Spinal cord (tissue), 10 donors: ENCODE results near the gene TRH. TPM values are rescaled to one million over a fixed set of nuclear protein-coding genes. Genes with fewer than 3 reads are reported as not detected.

Experiments used
- DNase-seq, 6 donors: peaks; one replicate each; pipeline versions ENCODE4 v3.0.0 to v3.0.0-alpha.2; 2013 to 2015; ENCODE audit warnings: low spot score in 6 of 6, low read depth in 4 of 6
- H3K27ac ChIP-seq: one replicate; pipeline ENCODE4 v1.5.1; 2013; ENCODE audit warnings: low read depth, low read length, control low read depth
- H3K27me3 ChIP-seq: one replicate; pipeline ENCODE4 v1.6.1; 2013; ENCODE audit warnings: low read length; ENCODE audit not compliant: control insufficient read depth, insufficient read depth
- H3K36me3 ChIP-seq: one replicate; pipeline ENCODE4 v1.6.1; 2013; ENCODE audit warnings: low read length; ENCODE audit not compliant: control insufficient read depth, insufficient read depth
- H3K4me1 ChIP-seq: one replicate; pipeline ENCODE4 v1.6.1; 2013; ENCODE audit warnings: low read length; ENCODE audit not compliant: control insufficient read depth, insufficient read depth
- H3K4me3 ChIP-seq: one replicate; pipeline ENCODE4 v1.5.1; 2013; ENCODE audit warnings: low read depth, low read length, control low read depth
- H3K9me3 ChIP-seq: one replicate; pipeline ENCODE4 v1.6.1; 2013; ENCODE audit warnings: low read length; ENCODE audit not compliant: control insufficient read depth, insufficient read depth
- WGBS: methylation state at CpG from one replicate; pipeline ENCODE4 v1.1.5; 2013; ENCODE audit warnings: missing lambda C conversion rate; ENCODE audit not compliant: insufficient coverage; 5-methylcytosine and 5-hydroxymethylcytosine counted together
- polyA plus RNA-seq, 2 donors: library from polyadenylated mRNA; unstranded; fragments of 120-200 nt; gene quantifications; one replicate each; pipeline ENCODE4 v1.2.1, GENCODE V29; 2013; ENCODE audit not compliant: insufficient read length in 2 of 2
- total RNA-seq, 2 donors: library from RNA; depleted of rRNA in 1 of 2; stranded (reverse); fragments of 120-200 nt in 1 of 2; fragments of >200 nt in 1 of 2; gene quantifications; one replicate each; pipeline versions ENCODE4 v1.2.3 to v1.2.4, GENCODE V29; 2013 to 2014
- donor health status: healthy.

TRH gene
- total and polyA plus RNA-seq, 4 donors = 7.0 to 61.5 (median 34.7) TPM

DNA sequence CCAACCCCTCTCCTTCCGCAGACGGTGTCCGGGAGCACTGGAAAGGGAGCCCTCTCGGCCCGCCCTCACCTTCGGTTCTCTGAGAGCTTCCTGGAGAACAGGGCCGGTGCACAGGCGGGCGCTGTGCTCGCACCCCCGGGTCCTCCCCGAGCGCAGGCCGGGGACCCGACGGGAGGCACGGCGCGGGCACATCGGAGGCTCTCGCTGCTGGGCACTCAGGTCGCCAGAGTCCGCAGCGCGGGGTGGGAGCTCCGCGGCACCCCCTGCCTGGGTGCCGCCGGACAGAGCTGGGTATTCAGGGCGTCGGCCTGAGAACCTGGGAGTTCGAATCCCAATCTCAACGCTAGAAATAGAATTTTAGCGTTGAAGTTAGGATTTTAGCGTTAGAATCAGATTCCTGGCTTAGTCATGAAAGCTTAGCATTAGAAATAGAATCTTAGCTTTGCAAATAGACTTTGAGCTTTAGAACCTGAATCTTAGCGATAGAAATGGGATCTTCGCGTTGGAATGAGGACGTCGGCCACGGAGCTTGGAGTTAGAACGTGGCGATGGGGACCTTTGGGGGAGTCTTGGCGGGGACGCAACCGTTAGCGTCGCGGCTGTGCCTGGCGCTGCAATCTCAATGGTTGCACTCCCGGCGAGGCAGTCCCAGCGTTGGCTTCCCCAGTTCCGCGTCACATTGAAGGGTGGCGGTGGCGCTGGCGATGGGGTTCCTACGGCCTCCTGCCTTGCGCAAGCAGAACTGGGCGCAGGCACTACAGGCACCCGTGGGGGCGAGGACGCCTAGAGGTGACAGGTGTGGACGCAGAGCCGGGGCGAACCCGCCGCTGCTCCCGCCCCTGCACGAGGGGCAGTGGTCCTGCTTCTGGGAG is 549 bp downstream of the TRH start:
- Histone ChIP-seq H3K36me3 (no peaks in the 10 kb centered on the region), H3K9me3 (no peaks in the 10 kb centered on the region), H3K27me3 (peaks cover 63% of the 10 kb centered on the region), H3K4me3 (peak overlapping the region; percentile 21), H3K4me1 (peaks cover 21% of the 10 kb centered on the region), H3K27ac (no peak overlapping the region)
- 2% methylated on average over 71 of the region's 71 CpGs for WGBS
- DNase-seq = peak in 2 of 6 donors; percentile 49 to 59

DNA sequence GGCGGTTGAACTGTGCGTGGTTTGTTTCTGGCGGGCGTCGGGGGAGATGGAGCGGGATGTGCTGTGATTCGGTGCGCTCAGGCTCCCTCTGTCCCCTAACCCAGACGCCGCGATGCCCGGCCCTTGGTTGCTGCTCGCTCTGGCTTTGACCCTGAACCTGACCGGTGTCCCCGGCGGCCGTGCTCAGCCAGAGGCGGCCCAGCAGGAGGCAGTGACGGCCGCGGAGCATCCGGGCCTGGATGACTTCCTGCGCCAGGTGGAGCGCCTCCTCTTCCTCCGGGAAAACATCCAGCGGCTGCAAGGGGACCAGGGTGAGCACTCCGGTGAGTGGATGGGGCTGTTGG is 1.2 kb downstream of the TRH start:
- Histone ChIP-seq H3K9me3 (no peaks in the 10 kb centered on the region), H3K4me1 (peaks cover 21% of the 10 kb centered on the region), H3K36me3 (no peaks in the 10 kb centered on the region), H3K27me3 (peaks cover 63% of the 10 kb centered on the region), H3K27ac (no peak overlapping the region), H3K4me3 (no peak overlapping the region)
- no peak for DNase-seq
- WGBS = 4% methylated on average over 25 of the region's 27 CpGs

DNA sequence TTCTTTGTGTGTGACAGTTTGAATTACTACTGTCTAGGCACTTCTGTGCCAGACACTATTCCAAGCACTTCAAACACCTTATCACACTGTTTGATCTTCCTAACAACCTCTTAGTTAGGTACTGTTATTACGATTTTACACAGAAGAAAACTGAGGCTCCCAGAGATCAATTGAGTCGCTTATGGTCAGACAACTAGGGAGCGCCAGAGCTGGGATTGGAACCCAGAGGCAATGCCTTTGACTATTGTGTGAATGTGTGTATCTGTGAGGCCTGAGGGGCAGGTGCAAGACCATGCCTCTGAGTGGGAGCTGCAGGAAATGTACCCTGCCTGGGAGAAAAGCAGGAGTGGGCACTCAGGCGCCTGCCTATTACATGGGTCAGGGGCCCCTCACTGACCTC is 1.8 kb downstream of the TRH start:
- Histone ChIP-seq H3K36me3 (no peaks in the 10 kb centered on the region), H3K27me3 (peaks cover 63% of the 10 kb centered on the region), H3K4me1 (peaks cover 21% of the 10 kb centered on the region), H3K9me3 (no peaks in the 10 kb centered on the region), H3K4me3 (no peak overlapping the region), H3K27ac (no peak overlapping the region)
- no peak for DNase-seq
- 69% methylated on average over 4 of the region's 4 CpGs for WGBS

DNA sequence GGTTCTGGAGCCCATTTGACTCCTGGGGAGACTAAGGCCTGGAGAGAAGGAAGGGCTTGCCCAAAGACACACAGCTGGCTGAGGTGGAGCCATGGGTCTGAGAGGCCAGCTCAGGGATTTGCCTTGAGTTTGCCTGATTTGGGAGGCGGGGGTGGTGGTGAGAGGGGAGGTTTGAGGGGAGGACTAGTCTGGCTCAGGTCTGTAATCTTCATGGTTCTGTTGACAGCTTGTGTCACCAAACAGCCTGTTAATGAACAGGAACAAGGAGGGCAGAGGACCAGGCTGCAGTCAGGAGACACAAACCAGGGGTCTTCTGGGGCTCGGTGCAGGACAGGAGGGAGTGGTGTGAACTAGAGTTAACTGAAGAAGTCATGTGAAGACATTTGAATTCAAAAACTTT is 3.6 kb downstream of the TRH start:
- H3K4me1 ChIP-seq = peaks cover 21% of the 10 kb centered on the region
- no peak overlapping the region for H3K4me3 ChIP-seq
- H3K36me3 ChIP-seq = no peaks in the 10 kb centered on the region
- WGBS = 100% methylated on average over 1 of the region's 2 CpGs
- H3K27me3 ChIP-seq = peaks cover 60% of the 10 kb centered on the region
- DNase-seq = no peak
- H3K27ac ChIP-seq = no peak overlapping the region
- H3K9me3 ChIP-seq = no peaks in the 10 kb centered on the region

DNA sequence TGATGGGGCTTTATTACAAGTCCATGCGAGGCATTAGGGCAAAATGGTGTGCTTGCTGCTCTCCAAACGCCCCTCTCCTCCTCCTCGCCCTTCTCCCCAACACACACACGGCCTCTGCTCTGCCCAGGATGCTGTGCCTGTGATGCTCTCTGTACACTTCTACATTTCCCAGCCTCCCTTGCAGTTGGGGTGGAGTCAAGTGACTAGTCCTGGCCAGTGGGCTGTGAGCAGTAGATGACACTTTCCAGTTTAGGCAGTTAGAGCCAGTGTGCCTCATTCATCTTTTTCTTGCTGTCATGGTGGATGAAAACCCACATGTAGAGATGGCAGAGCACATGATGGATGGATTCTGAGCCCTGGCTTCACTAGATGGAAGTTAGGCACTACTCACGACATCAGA is 5.4 kb downstream of the TRH start:
- no peaks in the 10 kb centered on the region for H3K9me3 ChIP-seq
- no peak overlapping the region for H3K27ac ChIP-seq
- H3K36me3 ChIP-seq = no peaks in the 10 kb centered on the region
- peaks cover 13% of the 10 kb centered on the region for H3K4me1 ChIP-seq
- DNase-seq = no peak
- 76% methylated on average over 2 of the region's 5 CpGs for WGBS
- no peak overlapping the region for H3K4me3 ChIP-seq
- peaks cover 43% of the 10 kb centered on the region for H3K27me3 ChIP-seq

DNA sequence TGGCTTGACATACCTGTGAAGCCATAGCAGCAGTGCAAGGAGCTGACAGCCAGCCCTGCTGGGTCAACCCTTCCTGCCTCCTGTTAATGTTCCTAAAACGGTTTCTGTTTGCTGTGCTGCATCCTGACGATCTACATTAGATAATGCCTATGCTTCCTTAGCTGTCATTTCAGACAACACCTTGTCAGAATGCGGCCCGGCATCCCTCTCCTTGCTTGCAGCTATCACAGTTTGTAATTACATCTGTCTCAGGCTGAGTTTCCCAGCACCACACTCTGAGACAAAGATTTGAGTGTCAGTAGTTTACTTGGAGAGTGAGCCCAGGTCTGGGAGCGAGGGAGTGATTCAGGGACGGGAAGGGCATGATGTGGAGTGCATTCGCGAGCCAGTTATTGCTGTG is 9.0 kb downstream of the TRH start:
- peaks cover 8% of the 10 kb centered on the region for H3K27me3 ChIP-seq
- peak in 1 of 6 donors; percentile 28 for DNase-seq
- no peak overlapping the region for H3K4me3 ChIP-seq
- WGBS = 70% methylated on average over 7 of the region's 8 CpGs
- peaks cover 6% of the 10 kb centered on the region for H3K4me1 ChIP-seq
- no peaks in the 10 kb centered on the region for H3K36me3 ChIP-seq
- H3K9me3 ChIP-seq = no peaks in the 10 kb centered on the region
- no peak overlapping the region for H3K27ac ChIP-seq

DNA sequence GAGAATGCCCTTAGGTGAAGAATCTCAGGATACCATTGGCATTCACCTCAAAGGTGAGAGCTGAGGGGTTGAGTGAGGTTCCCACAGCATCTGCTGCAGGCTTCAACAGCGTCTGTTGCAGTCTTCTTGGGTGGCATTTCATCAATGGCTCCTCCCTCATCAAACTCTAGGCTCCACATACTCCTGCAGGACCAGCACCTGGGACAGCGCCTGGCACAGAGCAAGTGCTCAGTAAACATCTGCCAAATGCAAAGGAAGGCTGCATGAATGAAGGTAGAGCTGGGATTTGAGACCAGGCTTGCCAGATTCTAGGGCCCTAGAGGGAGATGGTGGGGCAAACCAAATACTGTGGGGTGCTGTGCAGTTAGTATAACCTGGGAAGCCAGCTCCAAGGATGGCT is 9.6 kb downstream of the TRH start:
- H3K4me3 ChIP-seq = no peak overlapping the region
- peaks cover 6% of the 10 kb centered on the region for H3K4me1 ChIP-seq
- H3K27ac ChIP-seq = no peak overlapping the region
- no peaks in the 10 kb centered on the region for H3K36me3 ChIP-seq
- WGBS = 100% methylated on average over 1 of the region's 2 CpGs
- H3K9me3 ChIP-seq = no peaks in the 10 kb centered on the region
- peaks cover 2% of the 10 kb centered on the region for H3K27me3 ChIP-seq
- DNase-seq = no peak

DNA sequence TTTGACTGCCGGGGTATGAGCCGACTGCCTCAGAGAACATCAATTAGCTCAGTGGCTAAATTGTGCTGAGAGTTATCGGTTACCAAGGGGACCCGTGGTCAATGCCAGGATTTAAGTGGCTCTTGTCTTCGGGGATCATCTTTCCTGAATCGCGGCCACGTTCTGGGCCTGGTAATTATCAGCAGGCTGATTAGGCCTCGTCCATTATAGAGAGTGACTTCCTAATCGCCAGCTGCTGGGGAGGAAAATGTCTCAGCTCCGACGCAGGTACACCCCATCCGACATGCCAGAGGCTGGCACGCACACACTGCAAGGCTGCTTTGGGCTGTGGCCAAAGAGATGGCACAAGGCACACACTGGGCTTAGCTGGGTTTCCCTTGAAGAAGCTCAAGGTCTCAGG is 10.6 kb downstream of the TRH start:
- no peaks in the 10 kb centered on the region for H3K27me3 ChIP-seq
- H3K36me3 ChIP-seq = no peaks in the 10 kb centered on the region
- no peak overlapping the region for H3K27ac ChIP-seq
- DNase-seq = peak in 1 of 6 donors; percentile 79
- peaks cover 6% of the 10 kb centered on the region for H3K4me1 ChIP-seq
- H3K9me3 ChIP-seq = no peaks in the 10 kb centered on the region
- no peak overlapping the region for H3K4me3 ChIP-seq
- WGBS = 39% methylated on average over 14 of the region's 14 CpGs

DNA sequence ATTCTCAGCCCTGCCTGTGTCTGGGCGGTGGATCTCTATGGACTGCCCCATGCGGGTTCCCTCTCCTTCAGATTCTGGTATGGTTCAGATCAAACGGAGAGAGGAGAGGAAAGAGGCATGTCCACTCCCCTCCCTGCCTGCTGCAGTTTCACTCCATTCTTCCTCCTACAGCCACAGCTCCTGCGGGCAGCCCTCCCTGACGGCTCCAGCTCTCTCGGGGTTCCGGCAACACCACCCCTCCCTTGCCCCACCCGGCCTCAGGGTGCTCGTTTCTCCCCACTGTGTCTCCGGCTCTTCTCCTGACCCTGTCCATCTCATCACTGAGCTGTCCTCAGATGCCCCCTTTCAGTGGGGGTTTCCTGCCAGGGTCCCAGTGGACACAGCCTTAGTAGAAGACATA is 13.9 kb downstream of the TRH start:
- no peak for DNase-seq
- Histone ChIP-seq H3K27me3 (no peaks in the 10 kb centered on the region), H3K27ac (no peak overlapping the region), H3K9me3 (no peaks in the 10 kb centered on the region), H3K36me3 (no peaks in the 10 kb centered on the region), H3K4me1 (peaks cover 6% of the 10 kb centered on the region), H3K4me3 (no peak overlapping the region)
- WGBS = 68% methylated on average over 8 of the region's 10 CpGs

DNA sequence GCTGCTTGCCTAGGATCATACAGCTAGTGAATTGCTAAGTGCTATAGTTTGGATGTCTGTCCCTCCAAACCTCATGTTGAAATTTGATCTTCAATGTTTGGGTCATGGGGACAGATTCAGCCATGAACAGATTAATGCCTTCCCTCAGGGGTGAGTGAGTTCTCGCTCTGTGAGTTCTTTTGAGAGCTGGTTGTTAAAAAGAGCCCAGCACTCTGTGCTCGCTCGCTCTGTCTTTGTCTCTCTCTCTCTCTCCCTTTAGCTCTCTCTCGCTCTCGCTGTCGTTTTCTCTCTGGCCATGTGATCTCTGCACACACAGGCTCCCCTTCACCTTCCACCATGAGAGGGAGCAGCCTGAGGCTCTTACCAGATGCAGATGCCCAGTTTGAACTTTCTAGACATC is 14.9 kb downstream of the TRH start:
- no peaks in the 10 kb centered on the region for H3K9me3 ChIP-seq
- no peaks in the 10 kb centered on the region for H3K27me3 ChIP-seq
- peaks cover 6% of the 10 kb centered on the region for H3K4me1 ChIP-seq
- H3K36me3 ChIP-seq = no peaks in the 10 kb centered on the region
- 16% methylated on average over 3 of the region's 6 CpGs for WGBS
- no peak overlapping the region for H3K27ac ChIP-seq
- DNase-seq = peak in 2 of 6 donors; percentile 28 to 54
- no peak overlapping the region for H3K4me3 ChIP-seq
